ENCODE data around the gene RNASET2. TPM values are rescaled to one million over a fixed set of nuclear protein-coding genes. Genes with fewer than 3 reads are reported as not detected.

Gene RNASET2
- polyA plus RNA-seq, 2 of the 4 experiments (the other 2 are of a cell fraction): 9.3 to 11.2 TPM

- H3K4me3 ChIP-seq: no peak overlapping the region
- H3K4me1 ChIP-seq: no peaks in the 10 kb centered on the region
- H3K9me3 ChIP-seq: no peaks in the 10 kb centered on the region
- ATAC-seq: no peak
- TF ChIP-seq E2F6 (IDR thresholded peaks at IDR 0.05; ENCODE audit: borderline replicate concordance, low read depth) (no peak), HOXA7 (CRISPR knock-in tag; IDR thresholded peaks at IDR 0.05) (no peak), HES2 (IDR thresholded peaks at IDR 0.05) (no peak), HOXB5 (CRISPR knock-in tag; IDR thresholded peaks at IDR 0.05) (no peak), CHD2 (IDR thresholded peaks at IDR 0.05; ENCODE audit: low read length, partially characterized antibody) (no peak), HEYL (CRISPR knock-in tag; IDR thresholded peaks at IDR 0.05) (no peak), ZFP36 (IDR thresholded peaks at IDR 0.05; ENCODE audit: borderline replicate concordance, partially characterized antibody) (no peak), RAD21 (conservative IDR thresholded peaks at IDR 0.05 in 1 of 2, IDR thresholded peaks at IDR 0.05 in 1 of 2) (no peak), RCOR1 (IDR thresholded peaks at IDR 0.05; ENCODE audit: low read depth, low read length) (no peak), FOSB (CRISPR knock-in tag; IDR thresholded peaks at IDR 0.05) (no peak), EHMT2 (IDR thresholded peaks at IDR 0.05; ENCODE audit: low read depth) (no peak)
- no peak for FAIRE-seq
- no peak for DNase-seq (ENCODE audit: low read depth in 1 of 2, low spot score in 1 of 2)
- CTCF ChIA-PET: interaction anchor here (0.5 to 1.4 kb wide), 3 partner anchors 9 to 254 kb away, joined by 3 read pairs; no protein-coding TSS in a partner anchor
- WGBS (ENCODE audit: missing lambda C conversion rate): 94% methylated on average over 9 of the region's 9 CpGs
- H3K27ac ChIP-seq: no peak overlapping the region
- no peak overlapping the region for H3K4me2 ChIP-seq
- POLR2A ChIA-PET: no interaction called here
Measured at GRCh38 chr6:166977621-166978525, 21.5 kb upstream of the RNASET2 start.

GRCh38 chr6:166976636-166977035 is 20.3 kb upstream of the RNASET2 start:
- TF ChIP-seq HMGXB4 (CRISPR knock-in tag; IDR thresholded peaks at IDR 0.05; ENCODE audit: borderline replicate concordance) (no peak), MAZ (IDR thresholded peaks at IDR 0.05; ENCODE audit: borderline replicate concordance, low read depth, low read length) (no peak), JUN (IDR thresholded peaks at IDR 0.05) (no peak), MAFK (IDR thresholded peaks at IDR 0.05; ENCODE audit: partially characterized antibody) (no peak), SREBF2 (IDR thresholded peaks at IDR 0.05) (no peak), CTCF (IDR thresholded peaks at IDR 0.05) (no peak), CBX2 (IDR thresholded peaks at IDR 0.05; ENCODE audit: borderline replicate concordance, low read depth) (no peak), E2F6 (IDR thresholded peaks at IDR 0.05; ENCODE audit: borderline replicate concordance, low read depth) (no peak), RCOR1 (IDR thresholded peaks at IDR 0.05; ENCODE audit: low read depth, low read length) (no peak), HOXB13 (CRISPR knock-in tag; IDR thresholded peaks at IDR 0.05; ENCODE audit: low read depth) (no peak), CHD4 (IDR thresholded peaks at IDR 0.05; ENCODE audit: borderline replicate concordance) (no peak), USF2 (IDR thresholded peaks at IDR 0.05) (no peak), EHF (CRISPR knock-in tag; IDR thresholded peaks at IDR 0.05) (no peak), EP300 (IDR thresholded peaks at IDR 0.05) (no peak), HOXB5 (CRISPR knock-in tag; IDR thresholded peaks at IDR 0.05) (no peak)
- no peak overlapping the region for H3K27ac ChIP-seq
- no CpG with 5 or more reads among the region's 2 CpGs for WGBS (ENCODE audit: missing lambda C conversion rate)
- H3K4me3 ChIP-seq: no peak overlapping the region
- ChIA-PET POLR2A (interaction anchor here (0.6 kb wide), 1 partner anchor 36 kb away, joined by 3 read pairs; no protein-coding TSS in a partner anchor), CTCF (interaction anchor here (1.2 kb wide), 1 partner anchor 13 kb away, joined by 3 read pairs; no protein-coding TSS in a partner anchor)
- H3K9me3 ChIP-seq: no peaks in the 10 kb centered on the region
- no peak for FAIRE-seq
- H3K4me2 ChIP-seq: no peak overlapping the region
- no peak for ATAC-seq
- no peak for DNase-seq (ENCODE audit: low read depth in 1 of 2, low spot score in 1 of 2)
- no peaks in the 10 kb centered on the region for H3K4me1 ChIP-seq

Data from A549 (cell line).